NCI-H2029 treated with DMSO at 0.1 percent for 48 hours (cell line): ENCODE results near the gene DHRS1.

Source experiments
- DNase-seq: peaks from one replicate; lab custom pipeline; 2025; lab: John Stamatoyannopoulos, UW

Gene DHRS1

DNA sequence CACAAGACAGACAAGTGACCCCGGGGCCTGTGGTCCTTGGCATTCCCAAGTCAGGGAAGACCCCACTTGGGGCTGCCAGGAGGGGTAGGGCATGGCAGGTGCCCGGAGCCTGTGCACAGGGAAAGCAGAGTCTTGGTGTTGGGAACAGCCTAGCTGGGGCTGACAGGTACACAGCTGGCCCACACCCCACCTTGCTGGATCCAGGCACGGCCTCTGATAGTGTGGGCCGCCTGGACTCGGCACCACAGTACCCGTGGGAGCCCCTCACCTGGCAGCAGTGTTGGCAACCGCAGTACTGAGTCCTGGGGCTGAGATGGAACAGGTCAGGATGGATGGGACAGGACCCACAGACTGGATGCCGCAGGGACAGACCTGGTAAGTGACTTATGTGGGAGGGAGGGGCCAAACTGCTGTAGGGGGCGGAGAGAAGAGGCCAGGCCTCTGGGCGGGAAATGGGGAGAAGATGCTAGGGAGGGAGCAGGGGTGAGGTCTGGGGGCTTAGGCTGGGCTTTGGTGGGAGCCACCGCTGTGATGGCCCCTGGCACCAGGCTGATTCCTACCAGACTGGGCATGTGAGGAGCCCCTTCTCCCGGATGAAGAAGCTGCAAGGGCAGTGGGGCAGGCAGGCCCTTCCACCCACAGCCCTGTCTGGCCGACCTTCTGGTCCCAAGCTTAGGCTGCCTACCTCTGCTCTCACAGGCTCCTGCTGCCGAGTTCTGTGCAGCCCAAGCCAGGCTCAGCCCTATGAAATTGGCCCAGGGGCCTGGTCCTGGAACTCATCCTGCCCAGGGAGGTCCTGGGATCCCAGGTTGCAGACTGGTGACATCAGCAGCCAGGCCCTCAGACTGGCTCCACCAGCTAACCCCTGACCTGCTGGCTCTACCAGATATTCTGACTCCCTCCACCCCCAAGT is 36.5 kb downstream of the DHRS1 start, which contains the start of gene TGM1:
Gene TGM1 (minus strand): TSS at position 357 of the 913 bp plus-strand sequence. CDS start 825 bp downstream, outside the sequence.
- no peak for DNase-seq

DNA sequence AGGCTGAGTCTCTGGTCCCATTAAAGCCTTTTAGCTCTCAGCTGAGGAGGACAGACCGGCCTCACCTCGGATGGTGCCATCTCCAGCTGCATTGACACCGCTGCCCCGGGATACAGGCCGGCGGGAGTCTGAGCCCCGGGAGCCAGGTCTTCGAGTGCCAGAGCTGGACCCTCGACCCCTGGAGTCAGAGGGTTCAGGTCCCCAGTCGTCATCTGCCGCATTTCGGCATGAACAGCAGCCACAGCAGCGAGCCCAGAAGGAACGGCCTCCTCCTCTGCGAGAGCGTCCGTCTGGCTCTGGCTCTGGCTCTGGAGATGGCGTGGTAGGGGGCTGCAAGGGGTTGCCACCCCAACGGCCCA is 37.6 kb downstream of the DHRS1 start:
- DNase-seq: no peak

DNA sequence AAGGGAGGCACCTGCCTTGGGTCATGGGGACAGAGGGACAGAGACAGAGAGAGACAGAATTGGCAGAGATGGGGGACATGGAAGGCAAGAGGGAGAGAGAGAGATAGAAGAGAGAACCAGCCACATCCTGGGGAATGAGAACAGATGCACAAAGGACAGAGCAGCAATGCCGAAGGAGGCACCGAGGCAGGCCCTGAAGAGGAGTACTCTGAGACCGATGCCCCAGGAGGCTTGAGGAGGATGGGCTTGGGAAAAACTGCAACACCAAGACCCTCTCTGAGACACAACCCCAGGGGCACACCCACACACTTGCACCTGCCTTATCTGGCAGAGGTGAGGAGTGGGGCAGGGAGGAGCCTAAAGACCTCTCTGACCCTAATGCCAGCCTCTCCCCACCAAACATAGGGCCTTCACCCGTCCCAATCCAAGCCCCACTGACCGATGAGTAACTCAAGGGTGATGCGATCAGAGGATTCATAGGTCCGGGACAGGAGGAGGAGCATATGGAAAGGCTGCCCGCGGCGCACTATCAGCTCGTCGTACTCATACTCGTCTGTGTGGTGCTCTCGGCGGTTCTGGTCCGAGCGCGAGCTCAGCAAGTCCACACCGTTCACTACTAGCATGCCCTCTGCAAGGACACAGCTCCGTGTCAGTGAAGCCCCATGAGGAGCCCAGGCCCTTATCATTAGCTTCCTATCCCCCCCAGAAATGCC is 38.2 kb downstream of the DHRS1 start:
- no peak for DNase-seq

DNA sequence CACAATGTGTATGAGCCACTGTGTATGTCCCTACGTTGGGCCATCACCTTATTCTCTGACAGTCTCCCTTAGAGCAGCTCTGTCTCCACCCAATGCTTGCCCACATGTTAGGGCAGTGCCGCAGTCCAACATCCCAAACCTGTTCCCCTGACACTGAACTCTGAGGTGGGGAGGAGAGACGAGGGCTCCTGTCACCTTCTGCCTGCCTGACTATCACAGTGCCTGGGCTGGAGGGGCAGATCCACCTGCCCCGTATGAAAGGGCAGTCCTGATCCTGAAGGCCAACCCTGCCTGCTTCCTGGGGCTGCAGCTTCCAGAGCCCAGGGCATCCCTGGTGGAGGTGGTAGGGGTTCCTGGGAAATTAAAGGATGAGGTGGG is 38.8 kb downstream of the DHRS1 start:
- no peak for DNase-seq

DNA sequence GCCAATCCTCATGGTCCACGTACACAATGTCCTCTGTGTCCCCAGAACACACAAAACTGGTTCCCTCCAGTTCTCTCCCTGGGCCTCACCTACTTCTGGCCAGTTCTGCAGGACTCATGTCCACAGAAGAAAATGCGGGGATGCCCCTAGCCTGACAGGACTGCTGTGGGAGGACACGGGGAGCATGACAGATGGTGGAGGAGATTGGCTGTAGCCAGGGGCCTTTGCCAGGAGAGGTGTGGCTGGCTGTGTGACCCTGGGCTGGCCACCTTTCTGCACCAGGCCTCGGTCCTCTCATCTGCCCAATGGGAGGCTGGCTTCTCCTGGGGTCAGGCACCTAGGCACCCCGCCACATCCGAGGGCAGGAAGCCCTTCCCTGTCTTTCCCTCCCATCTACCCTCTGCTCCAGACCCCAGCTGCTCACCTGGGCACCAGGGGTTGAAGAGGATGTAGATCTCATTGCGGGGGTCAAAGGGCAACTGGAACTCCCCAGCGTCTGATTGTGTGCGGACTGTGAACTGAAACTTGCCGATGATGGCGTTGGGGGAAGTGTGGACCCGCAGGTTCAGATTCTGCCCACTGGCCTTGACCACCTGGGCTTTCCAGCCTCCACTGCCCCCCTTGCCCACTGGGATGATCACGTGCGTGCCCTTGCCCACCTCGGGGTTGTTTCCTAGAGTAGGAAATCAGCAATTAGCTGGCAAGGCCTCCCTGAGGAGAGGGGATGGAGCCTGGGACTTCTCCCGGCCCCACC is 39.4 kb downstream of the DHRS1 start:
- DNase-seq: no peak

DNA sequence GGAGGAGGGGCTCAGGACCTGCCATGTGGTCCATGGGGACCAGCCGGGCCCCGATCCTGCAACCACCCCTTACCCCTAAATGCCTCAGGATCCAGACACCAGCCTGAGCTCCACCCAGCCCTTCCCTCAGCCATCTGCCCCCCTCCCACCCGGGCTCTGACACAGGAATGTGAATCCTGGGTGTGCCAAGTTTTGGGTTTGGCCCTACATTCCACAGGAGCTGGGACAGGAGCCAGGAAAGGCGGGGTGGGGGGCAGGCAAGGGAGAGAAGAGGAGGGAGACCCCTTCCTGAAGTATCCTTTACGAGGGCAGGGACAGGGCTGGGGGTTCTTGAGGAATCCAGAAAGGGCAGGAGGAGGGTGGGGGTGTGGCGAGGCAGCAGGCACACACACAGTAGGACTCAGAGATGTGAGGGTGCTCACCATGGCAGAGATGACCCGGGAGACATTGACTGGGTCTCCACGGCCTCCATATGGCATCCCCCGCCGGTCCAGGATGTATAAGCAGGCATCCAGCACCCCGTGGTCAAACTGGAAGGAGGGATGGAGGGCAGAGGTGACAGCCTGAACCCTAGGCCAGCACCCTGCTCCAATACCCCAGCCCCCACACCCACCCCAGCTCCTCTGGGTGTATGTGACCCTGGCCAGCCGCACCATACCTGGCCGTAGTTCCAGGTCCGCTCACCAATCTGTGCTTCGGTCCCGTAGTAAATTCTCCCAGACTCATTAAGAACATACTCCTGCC is 40.1 kb downstream of the DHRS1 start:
- no peak for DNase-seq

DNA sequence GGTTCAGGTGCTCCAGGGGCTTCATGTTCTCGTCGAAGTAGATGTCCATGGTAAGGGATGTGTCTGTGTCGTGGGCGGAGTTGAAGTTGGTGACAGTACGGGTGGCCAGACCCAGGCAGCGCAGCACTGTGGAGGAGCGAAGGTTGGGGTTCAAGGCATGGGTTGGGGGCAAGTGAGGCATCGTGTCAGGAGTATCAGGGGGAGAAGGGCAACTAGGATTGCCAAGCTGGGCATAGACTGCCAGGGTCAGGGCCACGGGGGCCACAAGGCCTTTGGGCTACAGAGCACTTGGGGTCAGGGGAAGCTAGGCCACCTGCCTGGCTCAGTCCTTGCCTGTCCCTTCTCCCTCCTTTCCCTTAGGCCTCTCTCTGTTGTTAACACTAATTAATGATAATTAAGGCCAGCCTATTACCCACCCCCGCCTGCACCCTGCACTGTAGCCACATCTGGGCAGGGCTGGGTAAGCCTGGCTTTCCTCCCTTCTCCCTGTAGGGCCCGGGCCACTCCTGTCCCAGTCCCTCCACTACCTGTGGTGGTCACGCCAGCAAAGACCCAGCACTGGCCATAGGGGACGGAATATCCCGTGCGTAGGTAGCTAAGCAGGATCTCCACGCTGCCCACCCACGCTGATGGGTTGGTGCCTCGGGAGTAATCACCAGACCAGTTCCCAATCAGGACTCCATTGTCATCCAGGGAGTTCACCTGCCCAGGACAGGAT is 40.9 kb downstream of the DHRS1 start:
- DNase-seq: no peak

DNA sequence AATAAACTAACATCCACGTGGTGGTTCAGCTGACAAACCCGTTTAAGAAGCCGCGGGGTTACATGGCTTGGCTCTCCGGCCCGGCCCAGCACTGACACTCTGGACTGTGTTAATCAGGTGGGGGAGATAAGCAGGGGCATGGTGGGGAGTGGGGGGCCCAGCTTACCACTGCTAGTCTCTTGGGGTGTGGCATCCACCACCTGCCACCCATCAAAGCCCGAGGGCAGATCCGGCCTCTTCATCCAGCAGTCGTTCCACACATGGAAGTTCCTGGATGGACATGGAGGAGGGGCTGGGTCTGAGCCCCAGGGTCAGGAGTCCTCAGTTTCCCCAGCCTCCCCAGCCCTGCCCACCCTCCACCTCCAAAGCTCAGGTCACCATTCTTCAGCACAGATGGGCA is 41.5 kb downstream of the DHRS1 start:
- DNase-seq: no peak

DNA sequence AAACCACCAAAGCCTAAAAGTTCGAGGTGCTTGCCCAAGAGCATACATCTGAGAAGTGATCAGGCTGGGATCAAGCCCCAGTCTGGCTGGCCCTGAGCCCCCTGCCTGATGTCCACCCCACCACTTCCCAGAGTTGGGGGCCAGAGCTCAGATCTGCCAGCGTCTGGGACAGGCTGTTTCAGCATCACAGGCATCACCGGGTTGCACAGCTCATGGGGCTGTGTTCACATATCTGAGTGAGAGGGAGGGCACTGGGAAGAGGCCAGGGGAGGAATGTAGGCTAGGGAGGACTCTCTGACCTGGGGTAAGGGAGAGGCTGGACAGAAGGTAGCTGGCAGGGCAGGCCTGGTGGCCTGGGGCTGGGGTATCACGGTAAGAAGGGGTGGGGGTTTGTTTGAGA is 42.6 kb downstream of the DHRS1 start:
- no peak for DNase-seq

DNA sequence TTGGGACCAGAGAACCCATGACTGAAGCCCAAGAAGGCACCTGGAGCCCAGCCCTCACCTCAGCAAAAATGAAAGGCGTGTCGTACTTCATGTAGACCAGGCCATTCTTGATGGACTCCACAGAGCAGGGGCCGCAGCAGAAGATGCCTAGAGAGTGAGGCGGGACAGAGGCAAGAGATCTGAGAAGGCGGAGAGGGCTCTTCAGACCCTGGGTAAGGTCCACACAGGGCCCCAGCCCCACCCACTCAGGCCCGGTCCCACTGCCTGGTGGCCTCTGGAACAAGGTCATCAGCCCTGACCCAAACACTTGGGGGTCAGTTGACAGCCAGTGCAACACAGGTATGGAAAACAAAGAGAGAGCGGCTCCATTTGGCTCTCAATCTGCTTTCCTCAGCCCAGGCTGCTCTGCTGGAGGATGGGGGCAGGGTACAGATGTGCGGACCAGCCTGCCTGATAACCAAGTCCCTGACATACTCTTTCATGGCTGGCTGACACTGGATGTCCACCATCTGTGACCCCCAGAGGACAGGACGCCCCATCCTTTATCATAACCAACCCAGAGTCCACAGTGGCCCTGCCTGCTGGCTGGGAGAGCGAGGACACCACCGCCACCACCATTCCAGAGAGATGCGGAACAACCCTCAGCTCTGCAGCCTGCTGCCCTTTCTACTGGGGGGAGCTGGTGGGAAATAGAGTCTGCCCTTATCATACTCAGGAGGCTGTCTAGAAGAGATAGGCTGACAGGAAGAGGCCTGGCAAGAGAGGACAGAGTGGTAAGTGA is 43.5 kb downstream of the DHRS1 start:
- DNase-seq: no peak

DNA sequence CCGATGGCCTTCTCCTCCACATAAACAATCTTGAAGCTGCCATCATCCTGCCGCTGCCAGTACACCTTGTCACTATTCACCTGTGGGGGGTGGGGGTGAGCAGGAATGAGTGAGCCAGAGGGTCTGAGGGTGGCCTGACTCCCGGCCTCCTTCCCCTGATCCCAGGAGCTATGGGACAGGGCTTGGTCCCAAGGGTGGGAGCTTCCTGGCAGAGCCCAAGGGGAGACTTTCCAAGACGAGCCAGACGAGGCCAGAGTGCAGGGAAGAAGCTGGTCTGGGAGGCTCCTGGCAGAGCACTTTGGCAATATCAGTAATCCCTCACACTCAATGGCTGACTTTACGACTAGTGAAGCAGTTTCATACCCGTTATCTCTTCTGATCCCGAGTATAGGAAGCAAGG is 44.1 kb downstream of the DHRS1 start:
- no peak for DNase-seq

DNA sequence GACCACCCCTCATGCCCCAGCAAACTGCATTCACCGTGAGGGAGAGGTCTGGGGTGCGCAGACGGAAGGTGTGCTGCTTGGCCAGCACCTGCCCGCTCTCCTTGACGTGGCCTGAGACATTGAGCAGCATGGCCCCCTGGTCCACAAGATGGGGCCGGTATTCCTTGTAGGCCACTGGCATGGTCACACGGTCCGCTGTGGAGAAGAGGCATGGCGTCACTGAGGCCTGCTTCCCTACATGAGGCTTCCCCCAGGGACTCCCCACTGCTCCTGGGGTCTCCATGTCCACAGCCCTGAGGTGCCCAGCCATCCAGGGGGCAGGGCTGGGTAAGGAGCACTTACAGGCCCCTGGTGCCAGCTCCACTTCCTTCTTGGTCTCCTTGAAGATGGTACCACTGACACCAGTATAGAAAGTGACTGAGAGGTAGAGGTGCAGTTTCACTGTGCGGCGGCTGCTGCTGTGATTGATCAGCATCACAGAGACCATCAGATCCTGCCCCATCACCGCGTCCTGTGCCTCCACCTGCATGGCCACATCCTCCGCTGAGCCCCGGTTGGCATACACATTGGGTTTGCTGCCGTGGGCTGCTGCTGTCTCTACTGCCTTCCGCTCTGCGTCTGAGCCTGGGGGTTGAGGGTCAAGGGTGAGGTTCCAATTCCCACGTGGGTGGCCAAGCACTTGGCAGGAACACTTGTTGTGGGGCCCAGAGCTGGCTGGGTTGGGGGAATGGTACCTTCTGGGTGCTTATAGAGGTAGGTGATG is 44.8 kb downstream of the DHRS1 start:
- no peak for DNase-seq

DNA sequence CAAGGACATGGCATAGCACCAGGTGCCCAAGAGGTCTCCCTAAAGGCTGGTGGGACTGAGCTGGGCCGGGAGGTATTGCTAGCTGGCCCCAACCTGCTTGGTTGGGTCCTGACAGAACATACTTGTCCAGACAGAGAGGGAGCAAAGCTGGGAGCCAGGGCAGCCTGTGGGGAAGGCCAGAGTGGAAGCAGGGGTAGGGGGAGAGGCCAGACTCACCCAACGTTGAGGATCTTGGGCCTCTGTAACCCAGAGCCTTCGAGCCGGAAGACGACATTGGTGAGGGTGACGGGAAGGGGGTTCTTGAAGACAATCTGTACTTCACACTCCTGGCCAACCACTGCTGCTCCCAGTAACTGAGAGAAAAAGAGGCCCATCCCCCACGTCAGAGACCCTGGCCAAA is 45.6 kb downstream of the DHRS1 start:
- no peak for DNase-seq

DNA sequence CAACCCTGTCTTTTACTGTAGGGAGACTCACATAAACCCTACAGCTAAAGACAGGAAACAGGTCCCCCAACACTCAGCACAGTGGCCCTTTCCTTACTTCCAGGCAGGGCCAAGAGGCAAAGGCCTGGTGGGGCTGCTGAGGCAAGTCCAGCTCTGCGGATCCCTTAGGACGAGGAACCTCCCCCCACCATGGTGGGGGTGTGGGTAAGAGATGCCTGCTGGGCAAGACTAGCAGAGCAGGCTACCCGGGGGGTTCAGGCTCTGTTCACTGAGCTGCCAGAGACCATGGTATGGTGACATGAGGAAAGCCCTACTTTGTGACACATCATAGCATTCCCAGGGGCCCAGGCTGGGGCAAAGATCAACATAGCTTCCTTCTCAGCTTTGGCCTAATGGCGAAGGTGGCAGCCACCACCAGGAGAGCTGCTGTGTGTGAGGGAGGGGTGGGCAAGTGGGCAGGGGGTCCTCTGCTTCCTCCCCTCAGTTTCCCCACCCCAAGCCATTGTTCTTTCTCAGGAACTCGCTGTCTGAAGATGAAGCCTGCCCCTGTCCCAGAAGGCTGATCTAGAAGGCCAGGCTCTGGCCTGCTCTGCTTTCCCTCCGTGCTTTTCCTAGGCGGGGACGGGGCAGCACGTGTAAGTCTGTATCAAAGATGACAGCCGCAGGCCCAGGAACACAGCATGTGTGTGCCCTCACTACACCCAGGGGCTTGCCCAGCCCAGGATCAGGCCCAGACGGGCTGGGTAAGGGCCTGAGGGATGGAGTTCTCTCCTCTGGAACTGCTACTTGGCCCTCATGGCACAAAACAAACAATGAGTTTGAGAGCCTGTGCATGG is 47.1 kb downstream of the DHRS1 start:
- no peak for DNase-seq

DNA sequence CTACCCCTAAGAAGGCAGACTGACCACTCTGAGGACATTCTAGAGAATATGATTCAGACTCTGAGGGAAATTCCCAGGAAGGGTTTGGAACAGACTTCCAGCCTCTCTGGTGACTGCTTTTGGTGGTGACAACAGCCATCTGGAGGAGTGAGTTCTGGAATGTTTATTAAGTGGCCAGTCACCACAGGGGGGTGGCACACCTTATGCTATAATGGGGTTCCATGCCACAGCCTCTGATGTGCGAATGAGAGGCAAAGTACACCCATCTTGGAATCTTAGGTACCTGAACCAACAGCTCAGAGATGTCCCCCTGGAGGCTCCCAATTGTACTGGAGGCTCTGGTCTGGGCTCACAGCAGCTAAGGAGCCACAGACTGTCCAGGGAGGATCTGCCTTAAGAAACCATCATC is 47.7 kb downstream of the DHRS1 start:
- no peak for DNase-seq

DNA sequence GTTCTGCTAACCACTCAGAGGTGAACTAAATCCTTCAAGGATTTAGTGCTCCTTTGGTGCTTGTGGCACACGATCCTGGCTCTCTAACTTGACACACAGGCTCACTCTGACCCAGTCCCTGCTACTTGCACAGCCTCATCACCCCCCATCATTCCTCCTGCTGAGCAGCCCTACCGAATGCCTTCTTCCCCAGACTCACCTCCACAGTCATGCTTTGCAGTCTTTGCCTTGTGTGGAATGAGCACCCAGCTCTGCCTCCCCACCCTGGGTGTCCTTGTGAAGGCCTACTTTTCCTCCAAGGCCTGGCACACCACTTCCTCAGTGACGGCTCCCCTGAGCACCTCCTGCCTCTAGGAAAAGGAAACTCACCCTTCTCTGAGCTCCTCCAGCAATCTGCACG is 49.2 kb downstream of the DHRS1 start:
- no peak for DNase-seq

DNA sequence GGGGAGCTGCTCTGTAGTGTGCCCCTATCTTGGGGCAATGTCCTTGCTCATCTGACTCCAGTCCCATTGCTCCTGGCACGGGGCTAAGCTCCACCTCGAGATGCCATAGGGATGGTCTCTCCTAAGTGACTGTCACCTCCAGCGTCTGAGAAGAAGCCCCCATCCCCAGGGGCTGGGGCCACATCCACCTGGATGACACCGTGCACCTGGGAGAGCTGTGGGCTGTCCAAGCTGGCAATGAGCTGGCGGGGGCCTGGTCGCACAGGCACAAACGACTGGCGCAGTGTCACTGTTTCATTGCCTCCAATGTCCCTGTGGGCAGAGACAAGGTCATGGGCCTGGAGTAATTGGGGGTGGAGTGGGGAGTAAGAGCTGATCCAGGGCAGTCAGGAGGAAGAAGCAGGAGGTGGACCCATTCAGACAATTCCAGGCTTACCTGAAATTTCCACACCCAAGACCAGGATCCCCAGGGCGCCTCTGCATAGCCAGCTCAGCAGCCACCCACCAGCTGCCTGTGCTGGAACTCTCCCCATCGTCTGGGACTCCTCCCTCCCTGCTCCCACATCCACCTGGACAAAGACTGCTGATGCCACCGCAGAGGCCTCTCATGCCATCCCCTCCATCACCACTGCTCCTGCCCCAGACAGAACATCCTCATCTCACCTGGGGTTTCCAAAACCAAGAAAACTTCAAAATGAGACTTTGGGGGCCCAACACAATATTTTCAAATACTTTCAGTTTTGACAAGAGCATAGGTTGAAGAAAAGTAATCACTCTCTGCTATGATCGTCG is 50.2 kb downstream of the DHRS1 start:
- DNase-seq: no peak

DNA sequence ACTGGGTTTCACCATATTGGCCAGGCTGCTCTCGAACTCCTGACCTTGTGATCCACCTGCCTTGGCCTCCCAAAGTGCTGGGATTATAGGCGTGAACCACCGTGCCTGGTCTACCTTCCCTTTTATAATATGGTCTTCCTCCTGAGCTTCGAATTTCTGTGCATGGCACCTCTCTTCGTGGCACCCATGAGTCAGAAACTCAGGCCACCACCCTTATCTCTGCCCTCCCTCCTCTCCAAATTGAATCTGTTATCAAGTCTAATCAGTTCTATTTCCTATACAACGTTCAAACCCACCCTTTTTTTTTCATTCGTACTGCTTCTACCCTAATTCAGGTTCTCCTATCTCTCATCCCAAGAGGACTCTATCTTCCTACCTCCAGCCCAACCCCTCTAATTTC is 52.2 kb downstream of the DHRS1 start:
- no peak for DNase-seq
